ENCODE measurements around the gene C11orf54.

GRCh38 chr11:93770160-93770559 lies 28.7 kb downstream of the C11orf54 start:
- TF ChIP-seq GATA3 (IDR thresholded peaks at IDR 0.05; ENCODE audit: low read depth, low read length) (no peak), GATA2 (IDR thresholded peaks at IDR 0.05; ENCODE audit: low read depth, low read length) (no peak)

Data from SH-SY5Y (cell line).